G401 (cell line): ENCODE results near the gene GBX1. TPM values are rescaled to one million over a fixed set of nuclear protein-coding genes. Genes with fewer than 3 reads are reported as not detected.
A peak's percentile ranks its signal among the peaks of the same experiment; 100 is the strongest.

Experiments
- DNase-seq: peaks from one replicate; pipeline ENCODE4 v3.0.0-alpha.2; 2015; ENCODE audit warnings: low spot score
- in situ Hi-C: cut with HindIII; loops from 2 replicates; pipeline ENCODE4 v1.10.0; 2016; ENCODE audit warnings: low sequenced_read_pairs, mixed read lengths
- total RNA-seq: library from RNA; depleted of rRNA; stranded (reverse); fragments of >200 nt; shearing (Covaris generic); gene quantifications from 2 replicates; pipeline ENCODE4 v1.2.3, GENCODE V29; 2014

Gene GBX1
- total RNA-seq, 1 experiment from 2014 or later = not detected

GRCh38 chr7:151175793-151176311, 8.4 kb upstream of the GBX1 start:
- in situ Hi-C loops = no loop called here
- no peak for DNase-seq

- no peak for DNase-seq
- in situ Hi-C loops = no loop called here
These were observed 7.7 kb upstream of the GBX1 start for GRCh38 chr7:151175047-151175792.

- peak; percentile 18 for DNase-seq
- in situ Hi-C loops = no loop called here
These were observed 7.0 kb upstream of the GBX1 start for GRCh38 chr7:151174246-151175046.

GRCh38 chr7:151173386-151174245, 6.1 kb upstream of the GBX1 start:
- no peak for DNase-seq
- in situ Hi-C loops = no loop called here

GRCh38 chr7:151172273-151173141, 5.0 kb upstream of the GBX1 start:
- in situ Hi-C loops = no loop called here

GRCh38 chr7:151168787-151169162, 1.3 kb upstream of the GBX1 start:
- no peak for DNase-seq
- in situ Hi-C loops = loop anchor here (5.0 kb wide), 1 partner anchor 136 kb away; no protein-coding TSS in a partner anchor

More at GRCh38 chr7:151172273-151173141, 5.0 kb upstream of the GBX1 start:
- DNase-seq = peak; percentile 76

GRCh38 chr7:151168003-151168786, 701 bp upstream of the GBX1 start:
- in situ Hi-C loops = loop anchor here (5.0 kb wide), 1 partner anchor 136 kb away; no protein-coding TSS in a partner anchor
- DNase-seq = no peak

GRCh38 chr7:151166629-151167196, 781 bp downstream of the GBX1 start:
- in situ Hi-C loops = loop anchor here (5.0 kb wide), 1 partner anchor 134 kb away; no protein-coding TSS in a partner anchor
- DNase-seq = no peak

- DNase-seq = no peak
- in situ Hi-C loops = no loop called here
These were observed 5.7 kb downstream of the GBX1 start for GRCh38 chr7:151161757-151162156.

GRCh38 chr7:151157645-151158329, 9.7 kb downstream of the GBX1 start:
- DNase-seq = no peak
- in situ Hi-C loops = no loop called here

GRCh38 chr7:151152643-151153513, 14.6 kb downstream of the GBX1 start:
- DNase-seq = no peak
- in situ Hi-C loops = no loop called here

- DNase-seq = no peak
- in situ Hi-C loops = no loop called here
These were observed 17.1 kb downstream of the GBX1 start for GRCh38 chr7:151150388-151150787.

- no peak for DNase-seq
- in situ Hi-C loops = loop anchor here (5.0 kb wide), 1 partner anchor 59 kb away; no protein-coding TSS in a partner anchor
These were observed 18.9 kb downstream of the GBX1 start for GRCh38 chr7:151148319-151149259.

GRCh38 chr7:151146761-151147160, 20.7 kb downstream of the GBX1 start:
- in situ Hi-C loops = loop anchor here (5.0 kb wide), 1 partner anchor 61 kb away; no protein-coding TSS in a partner anchor
- DNase-seq = peak; percentile 40

- DNase-seq = no peak
- in situ Hi-C loops = no loop called here
These were observed 23.1 kb downstream of the GBX1 start for GRCh38 chr7:151144387-151144786.
